Transverse colon (tissue), 4 donors: Measurements from ENCODE around the gene GIMD1. TPM values are rescaled to one million over a fixed set of nuclear protein-coding genes. Genes with fewer than 3 reads are reported as not detected.
"Not testable (repeated sequence)": the region's sequence is repeated elsewhere in the genome, so short reads cannot be mapped to it uniquely, and the experiment has no call there.

Experiments used
- DNase-seq: peaks from one replicate; pipeline ENCODE4 v3.0.0-alpha.2; 2019
- H3K27ac ChIP-seq, 4 donors: fragments of 200-600 bp; sonication (generic); 2 replicates each; pipeline ENCODE4 v1.5.1; 2016 to 2018; ENCODE audit warnings: inconsistent platforms in 4 of 4
- H3K27me3 ChIP-seq: fragments of 200-600 bp; sonication (generic); 2 replicates; pipeline ENCODE4 v1.5.1; 2017; ENCODE audit warnings: inconsistent platforms
- H3K36me3 ChIP-seq, 4 donors: fragments of 200-600 bp; sonication (generic); 2 replicates each; pipeline ENCODE4 v1.5.1; 2017 to 2019; ENCODE audit warnings: inconsistent platforms in 4 of 4
- H3K4me1 ChIP-seq, 4 donors: fragments of 200-600 bp; sonication (generic); 2 replicates each; pipeline ENCODE4 v1.5.1; 2017 to 2020; ENCODE audit warnings: inconsistent platforms in 4 of 4
- H3K4me3 ChIP-seq, 4 donors: fragments of 200-600 bp; sonication (generic); 1 replicate in 1 of 4; 2 replicates in 3 of 4; pipeline versions ENCODE4 v1.5.1 to v1.6.1; 2017 to 2019; ENCODE audit warnings: inconsistent platforms in 4 of 4
- H3K9me3 ChIP-seq, 2 donors: fragments of 200-600 bp; sonication (generic); 2 replicates each; pipeline ENCODE4 v1.5.1; 2017 to 2019; ENCODE audit warnings: inconsistent platforms in 2 of 2
- CTCF ChIP-seq, 5 experiments: fragments of 200-600 bp in 3 of 5; fragments of 450-650 bp in 2 of 5; sonication (generic) in 3 of 5; IDR thresholded peaks; 1 replicate in 2 of 5; 2 replicates in 3 of 5; pipeline ENCODE4 v1.5.1; 2016 to 2017; ENCODE audit warnings: antibody characterized with exemption in 5 of 5, inconsistent platforms in 3 of 5, mild to moderate bottlenecking in 2 of 5, moderate library complexity in 1 of 5
- EP300 ChIP-seq: sonication (generic); formaldehyde crosslinking; IDR thresholded peaks from one replicate; pipeline ENCODE4 v1.6.1; 2017; ENCODE audit warnings: antibody characterized with exemption, low read depth
- POLR2A ChIP-seq: fragments of 450-650 bp; IDR thresholded peaks from one replicate; pipeline ENCODE4 v1.6.1; 2016; ENCODE audit warnings: antibody characterized with exemption, mild to moderate bottlenecking, moderate library complexity
- POLR2AphosphoS5 ChIP-seq, 3 donors: sonication (generic); formaldehyde crosslinking; IDR thresholded peaks; one replicate each; pipeline ENCODE4 v1.6.1; 2016; ENCODE audit warnings: antibody characterized with exemption in 3 of 3
- WGBS, 2 donors: methylation state at CpG; one replicate each; pipeline ENCODE4 v1.1.5; 2018; ENCODE audit warnings: low coverage in 1 of 2; 5-methylcytosine and 5-hydroxymethylcytosine counted together
- in situ Hi-C, 4 donors: fragments of 200-750 bp; cut with MboI; loops; one replicate each; pipeline versions ENCODE4 v1.15.0 to v1.15.1; 2017; ENCODE audit warnings: low sequenced_read_pairs in 3 of 4, low pct_ligation_motif_present in 1 of 4, low pct_unique_long_range_greater_than_20kb in 1 of 4
- intact Hi-C: fragments of 100-400 bp; cut with DNase I; formaldehyde crosslinking; loops from one replicate; pipeline ENCODE4 v1.15.1; 2023; ENCODE audit warnings: low total_unique reads
- total RNA-seq, 4 donors: library from RNA; depleted of rRNA; stranded (reverse); fragments of >200 nt; gene quantifications; one replicate each; pipeline ENCODE4 v1.1.0, GENCODE V29; 2016

GIMD1 gene
- not detected for total RNA-seq

GRCh38 chr4:106368678-106369077, at the start of gene GIMD1:
Gene GIMD1 (minus strand): TSS chr4:106368778. CDS start chr4:106367435, 1,343 bp downstream.
- 64 to 72% methylated on average over 5 of the region's 5 CpGs for WGBS, 2 donors
- in situ Hi-C loops: loop anchor here in 3 of 4 donors (10.0 to 25.0 kb wide), 3 partner anchors 436 to 519 kb away; no protein-coding TSS in a partner anchor
- no peak within 1 kb of the TSS for H3K4me3 ChIP-seq
- peaks cover 3% of the 10 kb centered on the region for H3K27me3 ChIP-seq
- no peaks in the 10 kb centered on the region for H3K36me3 ChIP-seq
- intact Hi-C loops: no loop called here
- H3K27ac ChIP-seq: no peak within 1 kb of the TSS
- TF ChIP-seq EP300 (no peak), CTCF (IDR thresholded peaks at IDR 0.05) (no peak), POLR2AphosphoS5 (IDR thresholded peaks at IDR 0.05) (no peak)
- peaks cover 0 to 4% (median 0%) of the 10 kb centered on the region in 4 donors for H3K4me1 ChIP-seq
- no peak for DNase-seq
- H3K9me3 ChIP-seq: no peaks in the 10 kb centered on the region

GRCh38 chr4:106414366-106414765, 45.8 kb upstream of the GIMD1 start:
- Histone ChIP-seq H3K4me3 (no peak overlapping the region), H3K4me1 (no peaks in the 10 kb centered on the region), H3K36me3 (no peaks in the 10 kb centered on the region), H3K9me3 (no peaks in the 10 kb centered on the region), H3K27me3 (no peaks in the 10 kb centered on the region), H3K27ac (no peak overlapping the region)
- TF ChIP-seq EP300 (no peak), POLR2A (no peak), CTCF (IDR thresholded peaks at IDR 0.05) (no peak), POLR2AphosphoS5 (IDR thresholded peaks at IDR 0.05) (no peak)
- in situ Hi-C loops (no loop called here), intact Hi-C loops (no loop called here)
- DNase-seq: no peak

GRCh38 chr4:106409901-106410889, 41.6 kb upstream of the GIMD1 start:
- intact Hi-C loops (no loop called here), in situ Hi-C loops (no loop called here)
- H3K36me3 ChIP-seq: no peaks in the 10 kb centered on the region
- H3K27ac ChIP-seq: no peak overlapping the region
- no peaks in the 10 kb centered on the region for H3K4me1 ChIP-seq
- WGBS, 2 donors: 82 to 86% methylated on average over 15 of the region's 15 CpGs
- H3K27me3 ChIP-seq: no peaks in the 10 kb centered on the region
- no peak for DNase-seq
- TF ChIP-seq POLR2A: no peak
- no peak for TF ChIP-seq EP300
- no peak for TF ChIP-seq CTCF (IDR thresholded peaks at IDR 0.05)
- TF ChIP-seq POLR2AphosphoS5 (IDR thresholded peaks at IDR 0.05): no peak
- no peak overlapping the region for H3K4me3 ChIP-seq
- no peaks in the 10 kb centered on the region for H3K9me3 ChIP-seq

GRCh38 chr4:106408004-106408403, 39.4 kb upstream of the GIMD1 start:
- intact Hi-C loops, H3K4me3 ChIP-seq, H3K9me3 ChIP-seq, DNase-seq, in situ Hi-C loops, H3K27me3 ChIP-seq, H3K36me3 ChIP-seq, H3K27ac ChIP-seq, H3K4me1 ChIP-seq: not testable (repeated sequence)
- WGBS, 2 donors: 61% methylated on average over 3 of the region's 3 CpGs; no CpG with 5 or more reads in 1 of the 2 donors
